ENCODE measurements around the gene ILDR2. TPM values are rescaled to one million over a fixed set of nuclear protein-coding genes. Genes with fewer than 3 reads are reported as not detected.

Gene ILDR2
- total and polyA plus RNA-seq, 10 of the 15 experiments (the other 5 are each of a cell fraction or from before 2014, with no cell fraction given): 0.05 to 5.3 (median 1.9) TPM

DNA sequence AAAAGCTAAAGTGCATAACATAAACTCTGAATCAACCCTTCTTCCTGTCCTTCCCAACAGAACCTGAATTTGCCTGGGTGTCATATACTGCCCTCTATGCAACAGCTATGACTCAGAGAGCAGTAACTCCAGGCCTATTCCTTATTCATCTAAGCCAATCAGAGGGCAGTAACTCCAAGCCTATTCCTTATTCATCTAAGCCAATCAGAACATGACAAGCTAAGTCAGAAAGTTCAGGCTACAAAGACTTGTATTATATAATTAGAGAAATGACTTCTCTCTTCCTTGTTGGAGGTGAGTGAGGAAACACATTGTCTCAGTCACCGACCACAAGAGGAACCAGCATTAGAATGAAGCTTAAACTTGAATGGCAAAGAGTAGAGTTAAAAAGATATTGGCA is 73.1 kb downstream of the ILDR2 start (continued):
- TF ChIP-seq, protein P1, sequence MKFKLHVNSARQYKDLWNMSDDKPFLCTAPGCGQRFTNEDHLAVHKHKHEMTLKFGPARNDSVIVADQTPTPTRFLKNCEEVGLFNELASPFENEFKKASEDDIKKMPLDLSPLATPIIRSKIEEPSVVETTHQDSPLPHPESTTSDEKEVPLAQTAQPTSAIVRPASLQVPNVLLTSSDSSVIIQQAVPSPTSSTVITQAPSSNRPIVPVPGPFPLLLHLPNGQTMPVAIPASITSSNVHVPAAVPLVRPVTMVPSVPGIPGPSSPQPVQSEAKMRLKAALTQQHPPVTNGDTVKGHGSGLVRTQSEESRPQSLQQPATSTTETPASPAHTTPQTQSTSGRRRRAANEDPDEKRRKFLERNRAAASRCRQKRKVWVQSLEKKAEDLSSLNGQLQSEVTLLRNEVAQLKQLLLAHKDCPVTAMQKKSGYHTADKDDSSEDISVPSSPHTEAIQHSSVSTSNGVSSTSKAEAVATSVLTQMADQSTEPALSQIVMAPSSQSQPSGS (IDR thresholded peaks at IDR 0.05; ENCODE audit: low read length): no peak
- TF ChIP-seq ZNF622 (IDR thresholded peaks at IDR 0.05): no peak

DNA sequence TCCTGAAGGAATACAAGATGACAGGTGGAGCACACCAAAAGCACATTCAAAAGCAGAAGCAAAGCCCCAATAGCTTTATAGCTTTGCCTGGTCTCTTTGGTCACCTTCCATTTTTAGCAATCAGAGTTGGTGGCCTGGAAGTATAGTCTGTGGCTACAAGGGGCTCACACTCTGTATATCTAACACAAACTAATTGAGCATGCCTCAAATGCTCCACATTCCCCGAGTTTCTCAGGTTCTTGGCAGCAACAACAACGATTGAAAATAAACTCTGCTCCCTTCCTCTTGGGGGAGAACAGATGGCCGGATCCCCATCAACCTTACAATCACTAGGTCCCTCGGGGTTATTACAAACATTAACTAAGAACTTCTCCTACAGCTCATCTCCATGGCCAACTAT is 74.4 kb downstream of the ILDR2 start:
- BruUV-seq (replicated peaks): no TSS peak

DNA sequence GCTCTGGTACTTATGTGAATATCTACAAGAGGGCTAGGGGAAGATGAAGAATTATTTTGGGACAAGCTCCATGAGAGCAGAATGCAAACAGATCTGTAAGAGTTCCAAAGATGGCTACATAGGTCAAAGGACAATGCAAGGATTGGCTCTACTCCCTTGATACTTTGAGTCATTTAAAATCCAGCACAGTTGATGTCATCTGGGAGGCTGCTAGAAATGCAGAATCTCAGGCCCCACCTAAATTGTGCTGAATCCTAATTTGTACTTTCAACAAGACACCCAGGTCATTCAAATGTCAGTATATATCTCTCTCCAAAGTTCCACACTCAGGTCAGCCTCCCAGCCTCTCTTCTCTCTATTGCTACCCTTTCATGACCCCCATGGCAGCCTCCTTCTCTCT is 75.6 kb downstream of the ILDR2 start:
- POLR2A ChIA-PET: interaction anchor here (0.5 kb wide), 1 partner anchor 95 kb away, joined by 4 read pairs; no protein-coding TSS in a partner anchor
- RAD21 ChIA-PET (ENCODE audit: unreplicated experiment): no interaction called here
- SMC1A ChIA-PET (ENCODE audit: uncharacterized antibody, unreplicated experiment): interaction anchor here (2.0 kb wide), 1 partner anchor 10 kb away, joined by 13 read pairs; no protein-coding TSS in a partner anchor
- Histone ChIP-seq H3K36me3 (ENCODE audit: control insufficient read depth in 2 of 2, insufficient read depth in 2 of 2, low read length in 1 of 2) (no peaks in the 10 kb centered on the region), H3K4me3 (no peak overlapping the region), H3K79me2 (ENCODE audit: control insufficient read depth, insufficient read depth, low read length) (no peaks in the 10 kb centered on the region), H3K4me1 (ENCODE audit: control insufficient read depth, insufficient read depth, low read length) (no peaks in the 10 kb centered on the region), H4K20me1 (ENCODE audit: control insufficient read depth, insufficient read depth) (no peaks in the 10 kb centered on the region), H3K27ac (ENCODE audit: control insufficient read depth, insufficient read depth) (no peak overlapping the region), H3K4me2 (ENCODE audit: control insufficient read depth, insufficient read depth) (no peak overlapping the region), H3K9ac (ENCODE audit: control insufficient read depth, insufficient read depth, low read length) (no peak overlapping the region), H3K9me3 (replicated peaks; ENCODE audit: control insufficient read depth, insufficient read depth, low read length) (peaks cover 2% of the 10 kb centered on the region; the same call in 1 of the 3 replicates), H3K27me3 (replicated peaks in 1 of 2; ENCODE audit: control insufficient read depth in 2 of 2, insufficient read depth in 2 of 2, low read length in 1 of 2) (no peaks in the 10 kb centered on the region; a peak in 1 of 4 replicates), H2AFZ (ENCODE audit: control insufficient read depth, low read depth, low read length) (no peak overlapping the region)
- BruUV-seq (replicated peaks): no TSS peak
- ATAC-seq (no peak), FAIRE-seq (no peak), DNase-seq (ENCODE audit: low read depth, low spot score) (no peak)
- CTCF ChIA-PET: interaction anchor here (0.9 to 2.4 kb wide), 4 partner anchors 8 to 160 kb away, joined by 3 to 17 read pairs (median 6); no protein-coding TSS in a partner anchor
- intact Hi-C loops (cut with micrococcal nuclease; ENCODE audit: unreplicated experiment): no loop called here
- in situ Hi-C loops (cut with MboI): no loop called here
- TF ChIP-seq, protein P2, sequence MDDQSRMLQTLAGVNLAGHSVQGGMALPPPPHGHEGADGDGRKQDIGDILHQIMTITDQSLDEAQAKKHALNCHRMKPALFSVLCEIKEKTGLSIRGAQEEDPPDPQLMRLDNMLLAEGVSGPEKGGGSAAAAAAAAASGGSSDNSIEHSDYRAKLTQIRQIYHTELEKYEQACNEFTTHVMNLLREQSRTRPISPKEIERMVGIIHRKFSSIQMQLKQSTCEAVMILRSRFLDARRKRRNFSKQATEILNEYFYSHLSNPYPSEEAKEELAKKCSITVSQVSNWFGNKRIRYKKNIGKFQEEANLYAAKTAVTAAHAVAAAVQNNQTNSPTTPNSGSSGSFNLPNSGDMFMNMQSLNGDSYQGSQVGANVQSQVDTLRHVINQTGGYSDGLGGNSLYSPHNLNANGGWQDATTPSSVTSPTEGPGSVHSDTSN (IDR thresholded peaks at IDR 0.05; ENCODE audit: insufficient replicate concordance, low read depth, low read length): no peak
- TF ChIP-seq, protein P3, sequence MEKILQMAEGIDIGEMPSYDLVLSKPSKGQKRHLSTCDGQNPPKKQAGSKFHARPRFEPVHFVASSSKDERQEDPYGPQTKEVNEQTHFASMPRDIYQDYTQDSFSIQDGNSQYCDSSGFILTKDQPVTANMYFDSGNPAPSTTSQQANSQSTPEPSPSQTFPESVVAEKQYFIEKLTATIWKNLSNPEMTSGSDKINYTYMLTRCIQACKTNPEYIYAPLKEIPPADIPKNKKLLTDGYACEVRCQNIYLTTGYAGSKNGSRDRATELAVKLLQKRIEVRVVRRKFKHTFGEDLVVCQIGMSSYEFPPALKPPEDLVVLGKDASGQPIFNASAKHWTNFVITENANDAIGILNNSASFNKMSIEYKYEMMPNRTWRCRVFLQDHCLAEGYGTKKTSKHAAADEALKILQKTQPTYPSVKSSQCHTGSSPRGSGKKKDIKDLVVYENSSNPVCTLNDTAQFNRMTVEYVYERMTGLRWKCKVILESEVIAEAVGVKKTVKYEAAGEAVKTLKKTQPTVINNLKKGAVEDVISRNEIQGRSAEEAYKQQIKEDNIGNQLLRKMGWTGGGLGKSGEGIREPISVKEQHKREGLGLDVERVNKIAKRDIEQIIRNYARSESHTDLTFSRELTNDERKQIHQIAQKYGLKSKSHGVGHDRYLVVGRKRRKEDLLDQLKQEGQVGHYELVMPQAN (conservative IDR thresholded peaks at IDR 0.05): no peak
- TF ChIP-seq SREBF2 (IDR thresholded peaks at IDR 0.05; ENCODE audit: low read length): no peak

More for the DNA sequence above, 74.4 kb downstream of the ILDR2 start:
- no peaks in the 10 kb centered on the region for H3K79me2 ChIP-seq (ENCODE audit: control insufficient read depth, insufficient read depth, low read length)
- H3K9me3 ChIP-seq (replicated peaks; ENCODE audit: control insufficient read depth, insufficient read depth, low read length): peaks cover 2% of the 10 kb centered on the region; the same call in 1 of the 3 replicates
- H3K27ac ChIP-seq (ENCODE audit: control insufficient read depth, insufficient read depth): no peak overlapping the region
- TF ChIP-seq EED (IDR thresholded peaks at IDR 0.05; ENCODE audit: low read depth) (no peak), MTA3 (IDR thresholded peaks at IDR 0.05; ENCODE audit: borderline replicate concordance, low read length) (no peak), CHD2 (IDR thresholded peaks at IDR 0.05; ENCODE audit: borderline replicate concordance, low read depth, low read length) (no peak)
- no peak overlapping the region for H3K9ac ChIP-seq (ENCODE audit: control insufficient read depth, insufficient read depth, low read length)
- H3K4me2 ChIP-seq (ENCODE audit: control insufficient read depth, insufficient read depth): no peak overlapping the region
- 17% methylated on average over 4 of the region's 4 CpGs for WGBS (ENCODE audit: insufficient coverage, insufficient replicate concordance, low lambda C conversion rate, missing lambda C conversion rate)
- H4K20me1 ChIP-seq (ENCODE audit: control insufficient read depth, insufficient read depth): no peaks in the 10 kb centered on the region
- intact Hi-C loops (cut with micrococcal nuclease; ENCODE audit: unreplicated experiment) (no loop called here), in situ Hi-C loops (cut with MboI) (no loop called here)
- DNase-seq (ENCODE audit: low read depth, low spot score): no peak
- FAIRE-seq: no peak
- ChIA-PET POLR2A (no interaction called here), RAD21 (ENCODE audit: unreplicated experiment) (no interaction called here), SMC1A (ENCODE audit: uncharacterized antibody, unreplicated experiment) (interaction anchor here (2.0 to 19.2 kb wide), 2 partner anchors 9 to 159 kb away, joined by 13 to 384 read pairs; no protein-coding TSS in a partner anchor), CTCF (interaction anchor here (1.8 kb wide), 1 partner anchor 9 kb away, joined by 17 read pairs; no protein-coding TSS in a partner anchor)
- no peaks in the 10 kb centered on the region; a peak in 1 of 4 replicates for H3K27me3 ChIP-seq (replicated peaks in 1 of 2; ENCODE audit: control insufficient read depth in 2 of 2, insufficient read depth in 2 of 2, low read length in 1 of 2)
- no peak for ATAC-seq
- H2AFZ ChIP-seq (ENCODE audit: control insufficient read depth, low read depth, low read length): no peak overlapping the region
- no peak overlapping the region for H3K4me3 ChIP-seq
- H3K36me3 ChIP-seq (ENCODE audit: control insufficient read depth in 2 of 2, insufficient read depth in 2 of 2, low read length in 1 of 2): no peaks in the 10 kb centered on the region
- H3K4me1 ChIP-seq (ENCODE audit: control insufficient read depth, insufficient read depth, low read length): no peaks in the 10 kb centered on the region
